Gastroesophageal sphincter (tissue), 4 donors: ENCODE results near the gene EXOC2. TPM values are rescaled to one million over a fixed set of nuclear protein-coding genes. Genes with fewer than 3 reads are reported as not detected.

Experiments used
- ATAC-seq: fragments of 150-250 bp; one replicate; pipeline ENCODE4 v1.9.1; 2016; ENCODE audit warnings: mild to moderate bottlenecking, moderate library complexity
- H3K27ac ChIP-seq, 4 donors: fragments of 200-600 bp; sonication (generic) in 3 of 4; 1 replicate in 3 of 4; 2 replicates in 1 of 4; pipeline ENCODE4 v1.5.1; 2016 to 2019
- H3K27me3 ChIP-seq: fragments of 200-600 bp; sonication (generic); one replicate; pipeline ENCODE4 v1.5.1; 2019
- H3K36me3 ChIP-seq, 2 donors: fragments of 200-600 bp; sonication (generic); one replicate each; pipeline ENCODE4 v1.5.1; 2019; ENCODE audit warnings: control low read depth in 1 of 2
- H3K4me1 ChIP-seq, 3 donors: fragments of 200-600 bp; sonication (generic); 1 replicate in 2 of 3; 2 replicates in 1 of 3; pipeline ENCODE4 v1.5.1; 2016 to 2019; ENCODE audit warnings: control low read depth in 2 of 3
- H3K4me3 ChIP-seq, 2 donors: fragments of 200-600 bp; sonication (generic); one replicate each; pipeline ENCODE4 v1.5.1; 2019; ENCODE audit warnings: mild to moderate bottlenecking in 1 of 2, moderate library complexity in 1 of 2
- H3K9me3 ChIP-seq, 3 donors: fragments of 200-600 bp; sonication (generic); one replicate each; pipeline ENCODE4 v1.5.1; 2017 to 2019; ENCODE audit warnings: control low read depth in 2 of 3
- EP300 ChIP-seq: sonication (generic); formaldehyde crosslinking; IDR thresholded peaks from one replicate; pipeline ENCODE4 v1.6.1; 2017; ENCODE audit warnings: antibody characterized with exemption, mild to moderate bottlenecking
- POLR2A ChIP-seq, 2 donors: fragments of 450-650 bp; IDR thresholded peaks; one replicate each; pipeline ENCODE4 v1.6.1; 2017; ENCODE audit warnings: antibody characterized with exemption in 2 of 2, mild to moderate bottlenecking in 2 of 2, moderate library complexity in 1 of 2
- POLR2AphosphoS5 ChIP-seq: sonication (generic); formaldehyde crosslinking; IDR thresholded peaks from one replicate; pipeline ENCODE4 v1.6.1; 2017; ENCODE audit warnings: antibody characterized with exemption
- WGBS, 2 donors: methylation state at CpG; one replicate each; pipeline ENCODE4 v1.1.5; 2018; ENCODE audit warnings: low coverage in 1 of 2; 5-methylcytosine and 5-hydroxymethylcytosine counted together
- total RNA-seq, 4 donors: library from RNA; depleted of rRNA; stranded (reverse); fragments of >200 nt; gene quantifications; one replicate each; pipeline ENCODE4 v1.1.0, GENCODE V29; 2016
- TF ChIP-seq, protein P1 (sequence below), 4 experiments: fragments of 200-600 bp in 2 of 4; fragments of 450-650 bp in 2 of 4; sonication (generic) in 1 of 4; IDR thresholded peaks; one replicate each; pipeline ENCODE4 v1.5.1; 2017 to 2019; ENCODE audit warnings: antibody characterized with exemption in 4 of 4, mild to moderate bottlenecking in 2 of 4, moderate library complexity in 2 of 4

EXOC2 gene
- total RNA-seq, 4 donors from 2014 or later, result 17.8 to 39.2 (median 25.8) TPM

DNA sequence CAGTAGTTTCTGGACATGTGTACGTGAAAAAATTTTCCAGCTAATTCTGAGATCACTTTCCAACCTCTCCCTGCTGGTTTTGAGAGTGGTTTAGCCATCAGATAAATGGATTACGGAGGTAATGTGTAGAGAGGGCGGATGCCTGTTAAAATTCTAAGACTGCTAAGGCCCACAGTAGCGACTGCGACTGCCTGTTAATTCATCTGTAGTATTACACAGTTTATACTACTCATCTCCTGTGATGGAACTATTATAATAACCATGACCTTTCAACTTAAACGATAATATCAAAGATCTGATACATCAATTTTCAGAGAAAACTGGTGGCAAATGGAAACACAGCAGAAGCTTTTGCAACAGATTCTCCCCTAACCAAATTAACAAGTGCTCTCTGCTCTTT, 199.1 kb downstream of the EXOC2 start:
- ATAC-seq, result no peak
- Histone ChIP-seq H3K36me3 (peaks cover 5 to 84% of the 10 kb centered on the region in 2 donors), H3K4me1 (no peaks in the 10 kb centered on the region), H3K27ac (no peak overlapping the region), H3K9me3 (no peaks in the 10 kb centered on the region), H3K4me3 (no peak overlapping the region), H3K27me3 (no peaks in the 10 kb centered on the region)
- WGBS, 2 donors, result 72 to 81% methylated on average over 5 to 6 of the region's 6 CpGs
- TF ChIP-seq POLR2AphosphoS5, result no peak
- no peak for TF ChIP-seq POLR2A (IDR thresholded peaks at IDR 0.05)
- TF ChIP-seq, protein P1, sequence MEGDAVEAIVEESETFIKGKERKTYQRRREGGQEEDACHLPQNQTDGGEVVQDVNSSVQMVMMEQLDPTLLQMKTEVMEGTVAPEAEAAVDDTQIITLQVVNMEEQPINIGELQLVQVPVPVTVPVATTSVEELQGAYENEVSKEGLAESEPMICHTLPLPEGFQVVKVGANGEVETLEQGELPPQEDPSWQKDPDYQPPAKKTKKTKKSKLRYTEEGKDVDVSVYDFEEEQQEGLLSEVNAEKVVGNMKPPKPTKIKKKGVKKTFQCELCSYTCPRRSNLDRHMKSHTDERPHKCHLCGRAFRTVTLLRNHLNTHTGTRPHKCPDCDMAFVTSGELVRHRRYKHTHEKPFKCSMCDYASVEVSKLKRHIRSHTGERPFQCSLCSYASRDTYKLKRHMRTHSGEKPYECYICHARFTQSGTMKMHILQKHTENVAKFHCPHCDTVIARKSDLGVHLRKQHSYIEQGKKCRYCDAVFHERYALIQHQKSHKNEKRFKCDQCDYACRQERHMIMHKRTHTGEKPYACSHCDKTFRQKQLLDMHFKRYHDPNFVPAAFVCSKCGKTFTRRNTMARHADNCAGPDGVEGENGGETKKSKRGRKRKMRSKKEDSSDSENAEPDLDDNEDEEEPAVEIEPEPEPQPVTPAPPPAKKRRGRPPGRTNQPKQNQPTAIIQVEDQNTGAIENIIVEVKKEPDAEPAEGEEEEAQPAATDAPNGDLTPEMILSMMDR (IDR thresholded peaks at IDR 0.05), result no peak
- no peak for TF ChIP-seq EP300

DNA sequence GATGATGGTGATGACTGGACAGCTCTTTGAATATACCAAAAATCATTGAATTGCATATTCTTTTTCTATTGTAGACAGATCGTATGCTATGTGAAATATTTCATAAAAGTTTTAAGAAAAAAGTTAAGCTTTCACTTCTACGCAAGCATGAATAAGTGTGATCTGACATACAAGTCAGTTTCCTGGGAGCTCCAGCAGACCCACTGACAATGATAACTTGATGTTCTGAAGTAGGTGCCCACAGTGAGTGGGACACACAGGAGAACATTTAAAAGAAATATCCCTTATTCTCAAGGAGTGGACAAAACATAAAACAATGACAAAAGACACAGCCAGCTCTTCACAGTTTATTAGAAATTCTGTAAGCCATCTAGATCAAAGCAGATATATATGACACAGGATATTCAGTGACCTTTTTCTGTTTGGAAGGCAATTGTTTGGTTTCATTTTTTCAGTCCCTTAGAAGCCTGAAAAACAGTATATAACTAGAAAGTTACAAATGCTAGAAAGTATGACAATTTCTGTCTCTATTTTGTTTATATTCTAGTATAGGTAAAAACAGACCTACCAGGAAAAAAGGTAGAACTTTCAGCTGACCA, 200.0 kb downstream of the EXOC2 start:
- Histone ChIP-seq H3K4me3 (no peak overlapping the region), H3K9me3 (no peaks in the 10 kb centered on the region), H3K36me3 (peaks cover 5 to 89% of the 10 kb centered on the region in 2 donors), H3K27me3 (no peaks in the 10 kb centered on the region), H3K4me1 (no peaks in the 10 kb centered on the region), H3K27ac (no peak overlapping the region)
- no peak for ATAC-seq
- 84 to 91% methylated on average over 2 of the region's 2 CpGs for WGBS, 2 donors
- TF ChIP-seq, protein P1 (IDR thresholded peaks at IDR 0.05), result no peak
- TF ChIP-seq EP300 (no peak), POLR2A (IDR thresholded peaks at IDR 0.05) (no peak), POLR2AphosphoS5 (no peak)

GRCh38 chr6:492178-492577, 200.8 kb downstream of the EXOC2 start:
- H3K27me3 ChIP-seq, result no peaks in the 10 kb centered on the region
- TF ChIP-seq, protein P1 (IDR thresholded peaks at IDR 0.05), result no peak
- TF ChIP-seq EP300 (no peak), POLR2A (IDR thresholded peaks at IDR 0.05) (no peak), POLR2AphosphoS5 (no peak)
- peaks cover 5 to 94% of the 10 kb centered on the region in 2 donors for H3K36me3 ChIP-seq
- H3K4me3 ChIP-seq, result no peak overlapping the region
- H3K9me3 ChIP-seq, result no peaks in the 10 kb centered on the region
- ATAC-seq, result no peak
- no peaks in the 10 kb centered on the region for H3K4me1 ChIP-seq
- 100% methylated on average over 3 to 5 of the region's 5 CpGs for WGBS, 2 donors
- no peak overlapping the region for H3K27ac ChIP-seq

DNA sequence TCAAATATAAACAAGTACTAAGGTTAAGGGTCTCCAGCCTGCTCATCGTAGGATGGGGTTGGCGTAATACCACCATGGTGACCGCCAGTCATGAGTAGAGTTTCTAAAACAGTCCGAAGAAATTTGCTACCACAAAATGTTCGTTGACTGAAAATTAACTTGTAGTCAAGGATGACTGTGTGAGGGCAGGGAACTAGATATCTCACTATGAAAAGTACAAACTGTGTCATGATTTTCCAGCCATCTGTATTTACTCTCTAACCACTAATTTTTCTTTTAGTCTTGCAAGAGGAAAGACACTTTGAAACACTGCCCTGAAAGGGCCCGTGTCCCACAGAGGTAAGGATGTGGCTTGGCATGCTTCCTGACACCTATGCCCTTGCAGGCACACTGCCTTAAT, 201.7 kb downstream of the EXOC2 start:
- peaks cover 5 to 94% of the 10 kb centered on the region in 2 donors for H3K36me3 ChIP-seq
- WGBS, 2 donors, result 62 to 79% methylated on average over 6 of the region's 6 CpGs
- H3K27me3 ChIP-seq, result no peaks in the 10 kb centered on the region

More for the DNA sequence above, 201.7 kb downstream of the EXOC2 start:
- H3K27ac ChIP-seq, result no peak overlapping the region
- ATAC-seq, result no peak
- TF ChIP-seq POLR2AphosphoS5 (no peak), EP300 (no peak), POLR2A (IDR thresholded peaks at IDR 0.05) (no peak)
- TF ChIP-seq, protein P1 (IDR thresholded peaks at IDR 0.05), result no peak
- H3K4me3 ChIP-seq, result no peak overlapping the region
- H3K4me1 ChIP-seq, result no peaks in the 10 kb centered on the region
- H3K9me3 ChIP-seq, result no peaks in the 10 kb centered on the region
